ENCODE results near the gene RHBDD1.

GRCh38 chr2:226892729-226893128 is 56.9 kb downstream of the RHBDD1 start:
- TF ChIP-seq POLR2A (IDR thresholded peaks at IDR 0.05; ENCODE audit: low read length) (no peak), GATA1 (IDR thresholded peaks at IDR 0.05; ENCODE audit: low read depth, low read length) (no peak)

Measured in erythroblast (primary cell).